ENCODE measurements around the gene OR2T2.
"Not testable (repeated sequence)": the region's sequence is repeated elsewhere in the genome, so short reads cannot be mapped to it uniquely, and the experiment has no call there.

Gene OR2T2

GRCh38 chr1:248433811-248434415 lies 11.5 kb upstream of the OR2T2 start:
- H3K27ac ChIP-seq = not testable (repeated sequence)

- H3K27ac ChIP-seq = not testable (repeated sequence)
These were observed 10.5 kb upstream of the OR2T2 start for GRCh38 chr1:248434913-248435312.

- not testable (repeated sequence) for H3K27ac ChIP-seq
These were observed 9.1 kb upstream of the OR2T2 start for GRCh38 chr1:248436303-248436702.

GRCh38 chr1:248438668-248439067 lies 6.8 kb upstream of the OR2T2 start:
- H3K27ac ChIP-seq = not testable (repeated sequence)

DNA sequence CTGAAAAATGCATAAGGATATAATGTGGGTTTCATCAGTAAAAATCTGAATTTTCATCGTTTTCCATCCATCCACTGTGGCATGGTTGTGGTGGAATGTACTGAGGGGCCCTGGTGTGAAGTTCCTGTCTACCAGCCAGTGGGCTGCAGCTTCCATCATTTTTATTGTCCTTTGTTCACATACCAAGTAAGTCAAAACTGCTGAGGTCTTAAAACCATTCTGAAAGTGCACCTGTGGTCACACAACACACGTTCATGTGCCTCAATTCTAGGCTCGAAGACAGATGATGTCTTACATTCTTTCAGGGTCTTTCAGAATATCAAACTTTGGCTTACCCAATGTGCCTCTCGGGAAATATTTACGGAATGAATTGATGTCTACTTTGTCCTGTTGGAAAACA lies 6.2 kb upstream of the OR2T2 start:
- H3K27ac ChIP-seq = not testable (repeated sequence)

DNA sequence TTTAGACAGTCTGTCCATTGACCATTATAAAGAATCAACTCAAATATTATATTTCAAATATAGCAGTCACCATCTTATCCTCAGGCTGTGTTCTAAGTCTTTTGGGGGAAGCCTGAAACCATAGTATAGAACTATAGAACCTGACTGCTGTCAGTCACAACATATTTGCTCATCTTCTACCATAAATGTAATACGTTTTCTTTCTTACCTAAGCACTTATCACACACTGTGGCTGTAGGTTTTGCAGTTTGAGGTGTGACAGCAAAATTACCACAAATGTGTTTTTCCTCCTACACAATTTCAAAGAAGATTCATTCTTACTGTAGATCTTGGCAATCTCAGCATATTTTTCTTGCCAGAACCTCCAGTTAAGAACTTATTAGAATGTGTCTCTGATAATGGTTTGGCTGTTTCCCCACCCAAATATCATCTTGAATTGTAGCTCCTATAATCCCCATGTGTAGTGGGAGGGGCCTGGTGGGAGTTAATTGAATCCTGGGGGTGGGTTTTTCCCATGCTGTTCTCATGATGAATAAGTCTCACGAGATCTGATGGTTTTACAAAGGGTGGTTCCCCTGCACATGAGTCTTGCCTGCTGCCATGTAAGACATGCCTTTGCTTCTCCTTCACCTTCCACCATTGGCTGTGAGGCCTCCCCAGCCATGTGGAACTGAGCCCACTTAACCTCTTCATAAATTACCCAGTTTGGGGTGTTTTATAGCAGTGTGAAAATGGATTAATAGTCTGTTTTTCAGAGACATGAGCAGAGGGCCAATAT lies 2.7 kb upstream of the OR2T2 start:
- H3K27ac ChIP-seq = not testable (repeated sequence)

DNA sequence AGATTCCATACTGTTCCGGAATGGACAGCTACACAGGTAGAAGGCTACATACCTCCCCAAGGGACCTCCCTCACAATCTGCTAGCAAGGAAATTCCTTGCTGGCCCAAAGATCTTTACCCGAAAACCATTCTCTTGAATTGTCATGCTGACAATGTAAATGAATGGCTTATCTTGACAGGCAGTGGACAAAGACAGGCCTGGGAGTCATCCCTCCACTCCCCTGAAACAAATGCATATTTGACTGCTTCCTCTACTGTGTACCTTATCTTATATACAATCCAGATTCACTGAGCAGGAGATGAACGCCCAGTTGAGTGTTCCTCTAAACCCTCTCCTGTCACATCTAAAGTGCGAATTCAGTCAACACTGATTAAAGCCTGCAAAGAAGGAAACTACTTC lies 834 bp upstream of the OR2T2 start:
- not testable (repeated sequence) for H3K27ac ChIP-seq

DNA sequence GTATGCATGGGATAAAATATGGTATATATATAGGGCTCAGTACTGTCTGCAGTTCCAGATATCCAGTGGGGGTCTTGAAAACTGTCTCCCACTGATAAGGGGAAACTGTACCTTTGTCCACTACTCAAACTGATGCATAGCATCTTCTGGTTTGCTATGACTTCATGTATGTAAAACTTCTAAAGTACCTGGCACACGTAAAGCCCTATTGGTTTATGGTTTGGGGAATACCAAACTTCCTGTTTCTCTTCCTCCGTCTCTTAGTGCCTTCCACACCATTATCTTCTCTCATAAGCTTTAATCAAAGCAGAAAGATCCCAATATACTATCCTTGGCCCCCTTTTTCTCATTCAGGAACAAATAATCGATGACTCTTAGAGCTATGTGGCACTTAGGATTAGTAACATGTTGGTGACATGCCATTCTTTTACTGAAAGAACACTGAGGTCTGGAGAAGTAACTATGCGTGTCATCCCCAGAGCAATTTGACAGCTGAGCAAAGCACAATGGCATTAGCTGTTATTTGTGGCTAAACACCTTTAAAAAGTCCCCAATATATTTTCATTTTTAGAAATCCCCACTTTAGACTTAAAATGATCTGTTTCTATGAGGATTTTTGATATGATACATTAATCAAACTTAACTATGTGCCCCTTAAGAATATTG lies 3.1 kb downstream of the OR2T2 start:
- not testable (repeated sequence) for H3K27ac ChIP-seq

DNA sequence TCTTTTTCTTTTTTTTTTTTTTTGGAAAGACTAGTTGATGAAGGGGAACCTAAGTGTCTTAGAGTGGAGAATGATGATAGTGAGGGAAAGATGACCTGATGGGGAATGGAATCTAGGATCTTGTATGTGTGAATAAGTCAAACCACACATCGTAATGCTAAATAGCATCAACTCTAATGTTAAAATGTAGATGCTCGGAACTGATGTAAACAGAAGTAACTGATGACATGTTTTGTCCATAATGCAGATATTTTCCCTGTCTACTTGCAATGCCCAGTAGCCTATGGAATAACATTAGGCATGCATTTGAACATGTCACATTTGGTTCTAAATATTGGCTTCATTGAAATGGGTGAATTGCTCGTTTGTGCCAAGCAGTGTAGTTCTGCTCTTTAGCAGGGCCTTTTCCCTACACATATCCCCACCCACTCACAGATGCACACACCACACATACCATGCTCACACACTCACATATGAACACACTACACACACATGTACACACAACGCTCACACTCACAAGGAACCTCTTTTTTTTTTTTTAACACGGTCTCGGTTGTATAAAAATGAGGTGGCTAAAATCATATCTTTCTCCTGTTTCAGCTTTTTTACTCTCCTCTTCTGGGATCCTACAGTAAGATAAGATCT lies 4.5 kb downstream of the OR2T2 start:
- H3K27ac ChIP-seq = not testable (repeated sequence)

GRCh38 chr1:248450466-248451145 lies 5.2 kb downstream of the OR2T2 start:
- not testable (repeated sequence) for H3K27ac ChIP-seq

GRCh38 chr1:248453619-248454018 lies 8.2 kb downstream of the OR2T2 start:
- not testable (repeated sequence) for H3K27ac ChIP-seq

- H3K27ac ChIP-seq = not testable (repeated sequence)
These were observed 9.6 kb downstream of the OR2T2 start for GRCh38 chr1:248455045-248455444.

- not testable (repeated sequence) for H3K27ac ChIP-seq
These were observed 11.2 kb downstream of the OR2T2 start for GRCh38 chr1:248456635-248457034.

- H3K27ac ChIP-seq = not testable (repeated sequence)
These were observed 13.7 kb downstream of the OR2T2 start for GRCh38 chr1:248459117-248459516.

DNA sequence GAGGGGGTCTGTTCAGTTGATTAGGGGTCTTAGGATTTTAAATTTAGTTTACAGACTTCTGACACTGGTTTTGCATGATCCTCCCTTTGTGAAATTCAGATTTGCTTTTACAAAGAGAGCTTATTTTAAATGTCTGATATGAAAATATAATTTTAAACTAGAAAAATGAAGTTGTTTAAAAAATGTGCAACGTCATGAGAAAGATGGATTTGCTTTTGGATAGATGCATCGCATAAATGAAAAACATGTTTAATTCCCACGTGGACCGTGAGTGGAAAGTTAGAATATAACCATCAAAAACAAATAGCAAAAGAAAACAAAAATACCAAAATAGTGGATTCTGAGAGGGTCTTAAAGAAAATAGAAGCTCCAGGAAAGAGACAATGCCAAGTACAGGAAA lies 25.7 kb downstream of the OR2T2 start:
- H3K27ac ChIP-seq = no peak overlapping the region
- no peak for TF ChIP-seq CTCF (conservative IDR thresholded peaks at IDR 0.05)
- TF ChIP-seq ZFX (IDR thresholded peaks at IDR 0.05) = no peak

GRCh38 chr1:248472111-248472510 lies 26.7 kb downstream of the OR2T2 start:
- H3K27ac ChIP-seq = not testable (repeated sequence)

DNA sequence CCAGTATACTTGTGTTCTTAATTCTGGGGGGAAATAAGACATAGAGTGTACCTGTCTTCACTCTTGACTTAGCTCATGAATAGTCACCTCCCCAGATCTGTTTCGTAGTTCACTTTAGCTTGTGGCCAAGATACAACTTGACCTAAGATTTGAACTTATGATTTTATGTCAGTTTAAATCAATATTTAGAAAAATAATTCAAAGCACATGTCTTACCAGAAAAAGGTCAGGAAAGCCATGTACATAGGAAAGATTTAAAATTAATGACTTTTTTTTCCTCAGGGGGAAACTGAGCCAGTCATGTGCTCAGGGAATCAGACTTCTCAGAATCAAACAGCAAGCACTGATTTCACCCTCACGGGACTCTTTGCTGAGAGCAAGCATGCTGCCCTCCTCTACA lies 27.6 kb downstream of the OR2T2 start, which contains the start of gene OR2T3:
Gene OR2T3, plus strand, starts transcription at position 301 of the 400 bp plus-strand sequence. Its CDS starts 0 bp downstream, at position 301.
- not testable (repeated sequence) for H3K27ac ChIP-seq

DNA sequence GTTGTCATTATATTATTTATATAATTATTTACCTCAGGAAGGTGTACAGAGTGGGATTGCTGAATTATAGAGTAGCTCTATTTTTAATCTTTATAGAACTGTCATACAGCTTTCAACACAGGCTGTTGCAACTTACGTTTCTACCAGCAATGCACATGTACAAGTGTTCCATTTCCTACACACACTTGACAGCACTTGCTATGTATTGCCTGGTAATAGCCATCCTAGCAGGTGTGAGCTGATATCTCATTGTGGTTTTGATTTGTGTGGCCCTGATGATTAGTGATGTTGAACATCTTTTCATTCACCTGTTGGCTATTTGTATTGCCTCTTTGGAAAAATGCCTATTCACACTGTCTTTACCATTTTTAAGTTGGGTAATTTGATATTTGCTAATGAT lies 30.2 kb downstream of the OR2T2 start:
- not testable (repeated sequence) for H3K27ac ChIP-seq

DNA sequence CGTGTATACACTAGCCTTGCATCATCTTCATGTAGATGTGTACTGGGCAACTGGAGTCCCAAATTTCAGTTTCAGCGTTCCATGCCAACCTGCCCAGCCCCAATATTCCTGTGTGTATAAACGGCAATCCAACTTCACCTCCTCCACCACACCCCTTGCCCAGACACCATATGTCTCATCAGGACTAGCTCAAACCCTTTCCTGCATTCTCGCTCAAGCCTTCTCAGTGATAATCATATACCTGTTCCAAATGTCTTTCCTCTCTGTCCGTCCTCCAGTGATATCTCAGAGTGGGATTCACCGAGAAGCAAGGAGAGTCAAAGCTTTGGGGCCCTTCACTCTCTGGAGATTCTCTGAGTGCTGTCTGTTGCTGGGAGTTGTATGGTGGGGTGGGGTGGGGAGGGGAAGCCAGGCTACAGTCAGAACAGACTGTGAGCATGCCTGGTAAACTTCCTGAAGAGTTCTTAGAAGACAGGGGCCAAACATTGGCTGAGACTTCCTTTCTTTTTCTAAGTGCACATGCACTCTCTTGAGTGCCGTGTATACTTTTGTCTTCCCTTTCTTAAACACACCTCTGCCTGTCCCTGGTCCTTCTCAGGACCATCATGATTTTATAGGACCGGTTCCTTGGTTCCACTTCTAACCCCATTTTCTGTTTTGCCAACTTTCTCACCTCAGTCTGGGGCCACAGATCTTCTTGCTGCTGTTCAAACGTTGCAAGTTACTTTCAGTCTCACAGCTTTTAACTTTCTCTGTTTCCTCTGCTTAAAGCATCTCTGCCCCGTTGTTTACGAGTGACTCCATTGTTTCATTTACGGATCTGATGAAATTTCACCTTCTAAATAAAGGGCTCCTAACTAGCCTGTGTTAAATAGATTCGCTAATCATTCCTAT lies 36.5 kb downstream of the OR2T2 start:
- H3K27ac ChIP-seq = not testable (repeated sequence)
